Esophagus squamous epithelium (tissue), 4 donors: ENCODE data around the gene TSPAN15.

Experiments
- POLR2A ChIP-seq, 4 donors: fragments of 450-650 bp; IDR thresholded peaks; one replicate each; pipeline ENCODE4 v1.6.1; 2017; ENCODE audit warnings: antibody characterized with exemption in 4 of 4, mild to moderate bottlenecking in 4 of 4, moderate library complexity in 3 of 4
- TF ChIP-seq, protein P1 (sequence below), 6 experiments: fragments of 450-650 bp in 4 of 6; fragments of 200-600 bp in 2 of 6; sonication (generic) in 2 of 6; IDR thresholded peaks; one replicate each; pipeline ENCODE4 v1.5.1; 2016 to 2019; ENCODE audit warnings: antibody characterized with exemption in 6 of 6, mild to moderate bottlenecking in 4 of 6, moderate library complexity in 4 of 6

- TF ChIP-seq, protein P1, sequence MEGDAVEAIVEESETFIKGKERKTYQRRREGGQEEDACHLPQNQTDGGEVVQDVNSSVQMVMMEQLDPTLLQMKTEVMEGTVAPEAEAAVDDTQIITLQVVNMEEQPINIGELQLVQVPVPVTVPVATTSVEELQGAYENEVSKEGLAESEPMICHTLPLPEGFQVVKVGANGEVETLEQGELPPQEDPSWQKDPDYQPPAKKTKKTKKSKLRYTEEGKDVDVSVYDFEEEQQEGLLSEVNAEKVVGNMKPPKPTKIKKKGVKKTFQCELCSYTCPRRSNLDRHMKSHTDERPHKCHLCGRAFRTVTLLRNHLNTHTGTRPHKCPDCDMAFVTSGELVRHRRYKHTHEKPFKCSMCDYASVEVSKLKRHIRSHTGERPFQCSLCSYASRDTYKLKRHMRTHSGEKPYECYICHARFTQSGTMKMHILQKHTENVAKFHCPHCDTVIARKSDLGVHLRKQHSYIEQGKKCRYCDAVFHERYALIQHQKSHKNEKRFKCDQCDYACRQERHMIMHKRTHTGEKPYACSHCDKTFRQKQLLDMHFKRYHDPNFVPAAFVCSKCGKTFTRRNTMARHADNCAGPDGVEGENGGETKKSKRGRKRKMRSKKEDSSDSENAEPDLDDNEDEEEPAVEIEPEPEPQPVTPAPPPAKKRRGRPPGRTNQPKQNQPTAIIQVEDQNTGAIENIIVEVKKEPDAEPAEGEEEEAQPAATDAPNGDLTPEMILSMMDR (IDR thresholded peaks at IDR 0.05), result no peak
- no peak for TF ChIP-seq POLR2A (IDR thresholded peaks at IDR 0.05)
Observed at GRCh38 chr10:69494626-69495558, 43.6 kb downstream of the TSPAN15 start.
